Measurements from ENCODE around the gene EGF.

Gene EGF

GRCh38 chr4:109916027-109916409, 3.3 kb downstream of the EGF start:
- TF ChIP-seq CTCF (IDR thresholded peaks at IDR 0.05), result no peak

GRCh38 chr4:109921384-109921808, 8.7 kb downstream of the EGF start:
- no peak for TF ChIP-seq CTCF (IDR thresholded peaks at IDR 0.05)

GRCh38 chr4:109925396-109925795, 12.7 kb downstream of the EGF start:
- TF ChIP-seq CTCF (IDR thresholded peaks at IDR 0.05), result no peak

DNA sequence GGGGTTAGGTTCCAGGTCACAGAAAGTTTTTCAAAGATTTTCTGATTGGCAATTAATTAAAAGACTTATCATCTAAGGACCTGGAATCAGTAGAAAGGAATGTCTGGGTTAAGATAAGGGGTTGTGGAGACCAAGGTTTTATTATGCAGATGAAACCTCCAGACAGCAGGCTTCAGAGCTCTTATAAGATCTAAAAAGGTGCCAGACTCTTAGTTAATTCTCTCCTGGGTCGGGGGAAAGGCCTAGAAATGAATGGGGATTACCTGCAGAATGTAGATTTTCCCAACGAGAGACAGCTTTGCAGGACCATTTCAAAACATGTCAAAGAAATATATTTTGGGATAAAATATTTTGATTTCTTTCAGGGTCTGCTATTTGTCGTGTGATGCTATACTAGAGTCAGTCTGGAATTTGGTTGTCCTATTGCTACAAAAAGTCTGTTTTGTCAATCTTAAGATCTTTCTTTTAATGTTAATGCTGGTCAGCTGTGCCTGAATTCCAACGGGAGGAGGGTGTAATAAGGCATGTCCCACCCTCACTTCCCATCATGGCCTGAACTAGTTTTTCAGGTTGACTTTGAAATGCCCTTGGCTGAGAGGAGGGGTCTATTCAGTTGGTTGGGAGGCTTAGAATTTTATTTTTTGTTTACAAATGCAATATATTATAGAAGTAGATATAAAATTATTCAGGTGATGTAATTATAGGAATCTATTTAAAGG, 15.8 kb downstream of the EGF start:
- TF ChIP-seq CTCF (IDR thresholded peaks at IDR 0.05), result no peak

DNA sequence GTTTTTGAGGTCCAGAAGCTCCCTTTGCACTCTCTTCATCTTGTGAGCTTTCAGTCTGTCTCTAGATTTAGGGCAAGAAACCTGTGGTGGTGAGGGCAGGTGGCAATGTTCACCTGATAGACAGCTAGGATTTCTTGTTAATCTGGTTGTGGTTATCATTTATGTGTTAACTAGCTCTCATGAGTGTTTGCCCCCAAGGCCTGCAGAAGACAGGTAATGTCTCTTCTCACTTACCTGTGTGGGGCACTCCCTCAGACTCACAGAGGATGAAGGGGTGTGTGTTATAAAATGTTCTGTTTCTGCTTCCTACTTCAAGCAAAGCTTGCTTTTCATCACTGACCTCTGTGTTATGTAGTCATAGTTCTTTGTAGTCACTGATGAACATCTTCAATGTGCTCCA, 17.8 kb downstream of the EGF start:
- TF ChIP-seq CTCF (IDR thresholded peaks at IDR 0.05), result no peak

- TF ChIP-seq CTCF (IDR thresholded peaks at IDR 0.05), result no peak
Measured at GRCh38 chr4:109930872-109931271, 18.2 kb downstream of the EGF start.

DNA sequence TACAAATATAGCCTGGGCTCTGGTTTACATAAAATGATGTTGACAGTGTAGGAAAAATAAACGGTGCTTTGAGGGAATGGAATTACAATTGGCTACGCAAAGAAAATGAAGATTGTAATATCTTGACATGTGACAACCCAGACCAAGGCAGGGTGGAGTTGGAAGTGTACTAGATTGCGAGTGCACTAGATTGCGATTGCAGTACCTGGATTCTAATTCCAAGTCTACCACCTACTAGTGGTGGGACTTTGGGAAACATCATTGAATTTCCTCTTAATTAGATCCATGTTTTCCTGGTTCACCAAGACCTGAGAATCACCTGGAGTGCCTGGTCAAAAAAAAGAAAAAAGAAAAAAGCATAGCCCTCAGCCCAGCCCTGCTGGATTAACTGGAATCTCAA, 18.6 kb downstream of the EGF start:
- TF ChIP-seq CTCF (IDR thresholded peaks at IDR 0.05), result no peak

DNA sequence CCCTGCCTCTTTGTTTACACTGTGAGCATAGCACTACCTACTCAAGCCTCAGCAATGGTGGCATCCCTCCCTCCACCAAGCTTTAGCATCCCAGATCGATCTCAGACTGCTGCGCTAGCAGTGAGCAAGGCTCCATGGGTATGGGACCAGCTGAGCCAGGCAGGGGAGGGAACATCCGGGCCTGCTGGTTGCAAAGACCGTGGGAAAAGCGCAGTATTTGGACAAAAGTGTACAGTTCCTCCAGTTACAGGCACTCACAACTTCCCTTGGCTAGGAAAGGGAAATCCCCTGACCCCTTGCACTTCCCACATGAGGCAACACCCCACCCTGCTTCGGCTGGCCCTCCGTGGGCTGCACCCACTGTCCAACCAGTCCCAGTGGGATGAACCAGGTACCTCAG, 26.5 kb downstream of the EGF start:
- TF ChIP-seq CTCF (IDR thresholded peaks at IDR 0.05), result no peak
